NCI-H2171 treated with DMSO at 0.1 percent for 48 hours (cell line): ENCODE results near the gene MTF1.

Experiments used
- DNase-seq: peaks from one replicate; lab custom pipeline; 2025; lab: John Stamatoyannopoulos, UW

MTF1 gene

DNA sequence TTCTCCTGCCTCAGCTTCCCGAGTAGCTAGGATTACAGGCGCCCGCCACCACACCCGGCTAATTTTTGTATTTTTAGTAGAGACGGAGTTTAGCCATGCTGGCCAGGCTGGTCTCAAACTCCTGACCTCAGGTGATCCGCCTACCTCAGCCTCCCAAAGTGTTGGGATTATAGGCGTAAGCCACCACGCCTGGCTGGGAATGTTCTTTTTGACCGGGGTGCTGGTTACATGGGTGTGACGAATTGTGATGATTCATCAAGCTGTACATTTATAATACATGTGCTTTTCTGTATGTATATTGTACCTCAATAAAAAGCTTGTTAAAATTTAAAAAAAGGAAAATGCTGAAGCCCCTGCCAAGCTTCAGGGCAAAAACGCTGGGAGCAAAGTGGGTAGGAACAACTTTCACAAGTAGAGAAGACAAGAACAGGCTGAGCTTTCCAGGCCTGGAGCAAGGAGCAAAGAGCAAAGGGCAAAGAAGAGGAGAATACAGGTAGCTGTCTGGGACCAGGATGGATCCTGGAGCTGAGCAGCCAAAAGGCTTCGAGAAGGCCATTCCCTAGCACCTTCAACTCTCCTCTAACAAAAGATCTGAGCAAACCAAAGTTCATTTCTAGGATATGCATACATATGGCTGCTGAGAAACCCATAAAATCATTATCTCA is 30.9 kb downstream of the MTF1 start:
- no peak for DNase-seq

DNA sequence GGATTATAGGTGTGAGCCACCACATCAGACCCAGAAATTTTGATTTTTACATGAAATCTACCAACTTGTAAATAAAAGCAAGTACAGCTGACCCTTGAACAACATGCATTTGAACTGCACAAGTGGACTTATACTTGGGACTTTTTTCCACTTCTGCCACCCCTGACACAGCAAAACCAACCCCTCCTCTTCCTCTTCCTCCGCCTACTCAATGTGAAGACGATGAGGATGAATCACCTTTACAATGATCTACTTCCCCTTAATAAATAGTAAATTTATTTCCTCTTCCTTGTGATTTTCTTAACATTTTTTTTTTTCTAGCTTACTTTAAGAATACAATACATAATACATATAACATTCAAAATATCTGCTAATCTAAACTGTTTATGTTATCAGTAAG is 33.9 kb downstream of the MTF1 start:
- DNase-seq, result no peak

DNA sequence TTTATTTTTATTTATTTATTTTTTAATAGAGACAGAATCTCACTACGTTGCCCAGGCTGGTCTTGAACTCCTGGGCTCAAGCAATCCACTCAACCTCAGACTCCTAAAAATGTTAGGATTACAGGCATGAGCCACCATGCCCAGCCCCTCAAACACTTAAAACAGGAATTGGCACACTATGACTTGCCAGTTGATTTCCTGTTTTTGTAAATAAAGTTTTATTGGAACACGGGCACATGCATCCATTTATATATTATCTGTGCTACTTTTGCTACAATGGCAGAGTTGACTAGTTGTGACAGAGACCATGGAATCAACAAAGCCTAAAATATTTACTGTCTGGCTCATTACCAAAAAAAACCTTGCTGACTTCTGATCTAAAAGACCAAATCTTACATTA is 35.4 kb downstream of the MTF1 start:
- DNase-seq, result no peak

DNA sequence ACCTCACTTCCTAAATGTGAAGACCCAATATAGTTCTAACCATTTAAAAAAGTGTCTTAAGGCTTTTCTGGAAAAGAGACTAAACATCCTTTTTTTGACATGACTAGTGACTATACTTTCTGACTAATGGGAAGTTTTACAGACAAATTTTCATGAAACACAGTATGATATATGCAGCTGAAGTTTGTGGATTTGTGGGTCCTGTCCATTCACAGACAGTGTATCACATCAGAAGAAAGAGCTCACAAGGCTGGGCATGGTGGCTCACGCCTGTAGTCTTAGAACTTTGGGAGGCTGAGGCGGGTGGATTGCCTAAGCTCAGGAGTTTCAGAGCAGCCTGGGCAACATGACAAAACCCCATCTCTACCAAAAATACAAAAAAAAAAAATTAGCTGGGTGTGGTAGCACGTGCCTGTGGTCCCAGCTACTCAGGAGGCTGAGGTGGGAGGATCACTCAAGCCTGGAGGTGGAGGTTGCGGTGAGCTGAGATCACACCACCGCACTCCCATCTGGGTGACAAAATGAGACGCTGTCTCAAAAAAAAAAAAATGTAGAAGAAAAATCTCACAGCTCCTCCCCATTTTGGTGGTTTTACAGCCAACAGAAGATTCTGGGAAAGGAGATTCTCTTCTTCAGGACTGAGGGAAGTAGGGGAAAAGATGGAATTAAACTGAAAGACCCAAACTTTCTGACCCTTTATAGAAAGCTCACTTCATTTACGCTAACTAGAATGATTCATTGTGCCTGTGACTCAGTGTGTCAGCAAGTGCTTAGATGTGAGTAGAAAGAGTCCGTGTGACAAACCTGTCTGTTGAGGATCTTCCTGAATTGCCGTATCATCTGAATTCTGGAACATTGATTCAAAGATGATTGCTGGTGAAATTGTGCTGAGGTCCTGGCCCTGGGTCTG is 36.2 kb downstream of the MTF1 start:
- no peak for DNase-seq

DNA sequence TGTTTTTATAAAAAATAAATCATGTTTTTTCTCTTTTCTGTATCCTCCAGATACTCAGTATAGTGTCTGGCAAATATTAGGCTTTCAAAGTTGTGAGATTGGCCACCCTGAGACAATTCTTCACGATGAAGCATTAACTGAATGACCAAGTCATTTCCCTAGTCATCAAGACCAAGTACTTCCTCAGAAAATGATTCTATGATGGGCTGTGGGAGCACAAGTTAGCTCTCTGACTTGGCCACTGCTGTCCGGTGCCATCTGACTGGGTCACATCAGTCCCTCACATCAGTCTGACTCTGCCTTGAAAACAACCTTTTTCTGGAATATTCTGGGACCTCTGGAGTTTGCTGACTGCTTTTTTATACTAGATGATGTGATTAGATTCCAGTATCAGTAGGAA is 37.9 kb downstream of the MTF1 start:
- no peak for DNase-seq

DNA sequence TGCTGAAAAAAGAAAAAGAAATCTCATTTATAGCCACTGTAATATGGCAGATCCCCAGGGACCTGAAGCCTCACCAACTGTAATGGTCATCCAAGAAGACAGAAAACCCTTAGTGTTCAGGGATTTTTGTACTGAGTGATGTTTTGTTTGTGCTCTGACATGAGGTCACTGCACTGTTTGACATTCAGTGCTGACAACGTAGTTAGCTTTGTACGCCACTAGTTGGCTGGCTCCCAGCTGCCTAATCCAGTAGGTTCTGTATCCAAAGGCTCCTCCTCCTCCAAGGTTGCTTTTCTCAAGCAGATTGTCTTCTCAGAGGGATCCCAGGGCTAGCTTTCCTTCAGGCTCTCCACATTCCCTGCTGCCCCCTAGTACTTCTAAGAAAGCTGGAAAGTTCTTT is 41.9 kb downstream of the MTF1 start:
- no peak for DNase-seq

DNA sequence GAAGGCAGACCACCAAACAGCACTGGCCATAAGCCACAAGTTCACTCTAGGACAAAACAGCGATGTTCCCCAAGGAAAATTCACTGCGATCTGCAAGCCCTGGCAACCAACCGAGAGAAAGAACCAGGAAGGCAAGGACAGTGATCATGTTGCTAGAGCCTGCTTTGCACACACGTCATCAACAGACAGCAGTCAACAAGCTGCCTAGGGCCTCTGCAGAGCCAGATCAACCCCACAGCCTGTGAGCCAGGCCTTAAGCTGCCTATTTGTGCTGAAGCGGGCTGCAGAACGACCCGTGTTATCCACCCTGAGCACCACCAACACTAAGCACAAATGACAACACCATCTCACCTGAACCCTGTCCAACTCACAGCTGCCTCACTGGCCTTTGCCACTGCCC is 45.1 kb downstream of the MTF1 start:
- no peak for DNase-seq

DNA sequence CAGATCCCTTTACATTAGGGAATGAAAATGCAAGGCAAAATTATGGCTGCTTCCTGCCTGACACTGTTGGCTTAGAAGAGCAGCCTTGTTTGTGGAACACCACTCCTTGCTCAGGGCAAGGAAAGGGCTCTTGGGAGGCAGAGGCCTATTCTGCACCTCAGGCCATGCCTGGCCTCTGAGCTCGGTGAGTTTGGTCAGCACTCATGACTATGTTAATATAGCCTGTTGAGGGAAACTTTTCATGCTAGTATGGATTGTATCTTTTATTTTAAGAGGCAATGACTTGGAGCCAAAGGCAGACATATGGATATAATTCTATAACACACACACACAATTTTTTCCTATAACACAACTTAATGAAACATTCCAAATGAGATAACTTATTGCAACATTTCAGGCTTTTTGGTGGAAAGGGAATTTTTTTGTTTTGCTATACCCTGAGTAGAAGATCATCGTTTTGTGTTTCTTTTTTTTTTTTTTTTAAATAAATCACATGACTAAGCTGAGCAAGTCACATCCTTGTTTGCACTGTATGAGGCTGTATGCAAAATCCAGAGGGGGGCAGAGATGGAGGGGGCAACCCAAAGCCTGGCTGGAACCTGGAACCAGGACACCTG is 45.8 kb downstream of the MTF1 start:
- no peak for DNase-seq

DNA sequence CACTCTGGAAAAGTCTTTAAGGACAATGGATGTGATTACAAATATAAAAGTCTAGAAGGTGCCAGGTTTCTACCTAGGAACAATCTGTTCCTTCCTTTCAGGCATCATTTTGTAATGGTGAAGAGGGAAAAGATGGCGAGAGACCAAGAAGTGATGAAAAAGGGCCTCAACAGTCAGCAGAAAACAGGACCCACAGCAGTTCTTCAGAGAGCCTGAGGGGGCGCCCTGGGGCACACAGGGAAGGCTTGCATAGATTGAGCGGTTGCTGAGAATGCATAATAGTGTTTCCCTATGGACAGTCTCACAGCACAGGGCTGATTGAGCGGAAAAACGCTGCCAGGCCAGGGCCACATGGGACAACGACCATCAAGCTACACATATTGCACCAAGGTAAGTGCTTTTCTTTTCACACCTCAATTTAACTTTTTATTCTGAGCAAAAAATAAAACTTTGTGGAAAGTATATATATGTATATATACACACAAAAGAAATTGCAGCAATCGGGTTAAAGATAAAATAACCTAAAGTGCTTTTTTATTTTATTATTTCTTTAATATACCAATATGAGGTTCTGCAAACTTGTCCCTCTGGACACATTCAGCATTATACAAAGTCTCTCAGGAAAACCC is 48.3 kb downstream of the MTF1 start:
- DNase-seq, result peak; percentile 62

DNA sequence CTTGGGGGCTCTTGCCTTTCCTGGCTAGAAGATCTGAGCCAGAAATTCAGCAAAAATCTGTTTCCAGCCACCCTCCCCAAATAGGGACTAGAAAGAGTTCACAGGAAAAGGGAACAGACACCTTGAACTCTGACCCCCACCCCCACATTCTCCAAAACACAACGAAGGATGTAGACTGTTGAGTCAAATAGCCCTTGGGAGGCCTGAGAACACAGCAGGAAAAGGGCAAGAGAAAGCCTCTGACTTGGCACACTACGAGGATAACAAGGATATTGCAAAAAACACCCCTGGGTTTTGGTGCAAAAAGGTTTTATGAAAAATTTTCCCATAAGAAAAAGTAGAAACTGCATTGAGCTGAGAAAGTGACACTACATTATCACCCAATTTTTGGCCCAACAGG is 49.5 kb downstream of the MTF1 start:
- DNase-seq, result no peak

DNA sequence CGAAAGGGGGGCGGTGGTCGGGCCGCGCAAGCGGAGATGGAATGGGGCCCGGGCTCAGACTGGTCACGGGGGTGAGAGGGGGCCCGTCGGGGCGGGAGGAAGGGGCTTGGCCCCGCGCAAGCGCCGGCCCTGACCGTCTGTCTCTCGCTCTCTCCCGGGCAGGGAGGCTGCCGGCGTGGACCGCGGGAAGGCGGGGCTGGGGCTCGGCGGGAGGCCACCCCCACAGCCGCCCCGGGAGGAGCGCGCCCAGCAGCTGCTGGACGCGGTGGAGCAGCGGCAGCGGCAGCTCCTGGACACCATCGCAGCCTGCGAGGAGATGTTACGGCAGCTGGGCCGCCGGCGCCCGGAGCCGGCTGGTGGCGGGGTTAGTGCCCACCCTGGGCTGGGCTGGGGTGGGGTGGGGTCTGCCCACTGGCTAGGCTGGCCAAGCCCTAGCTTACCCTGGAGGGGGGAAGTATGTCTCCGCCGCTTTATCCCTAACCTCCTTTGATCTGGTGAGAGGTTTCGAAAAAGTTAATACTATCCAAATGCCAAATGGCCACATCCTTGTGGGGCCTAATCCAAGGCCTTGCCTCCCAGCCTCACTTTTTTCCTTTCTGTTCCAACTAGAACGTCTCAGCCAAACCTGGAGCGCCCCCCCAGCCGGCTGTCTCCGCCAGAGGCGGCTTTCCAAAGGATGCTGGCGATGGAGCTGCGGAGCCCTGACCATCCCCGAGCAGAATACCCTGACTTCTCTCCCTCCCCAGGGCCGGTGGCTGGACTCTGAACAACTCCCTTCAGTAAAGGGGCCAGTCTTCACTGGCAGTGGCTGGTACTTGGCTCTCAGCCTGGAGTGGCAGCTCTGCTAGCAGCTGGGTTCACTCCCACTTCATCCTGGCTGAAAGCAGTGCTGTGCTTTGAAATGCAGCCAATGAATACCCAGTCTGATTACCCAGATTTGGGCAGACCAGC is 50.7 kb downstream of the MTF1 start:
- DNase-seq, result peak; percentile 19

DNA sequence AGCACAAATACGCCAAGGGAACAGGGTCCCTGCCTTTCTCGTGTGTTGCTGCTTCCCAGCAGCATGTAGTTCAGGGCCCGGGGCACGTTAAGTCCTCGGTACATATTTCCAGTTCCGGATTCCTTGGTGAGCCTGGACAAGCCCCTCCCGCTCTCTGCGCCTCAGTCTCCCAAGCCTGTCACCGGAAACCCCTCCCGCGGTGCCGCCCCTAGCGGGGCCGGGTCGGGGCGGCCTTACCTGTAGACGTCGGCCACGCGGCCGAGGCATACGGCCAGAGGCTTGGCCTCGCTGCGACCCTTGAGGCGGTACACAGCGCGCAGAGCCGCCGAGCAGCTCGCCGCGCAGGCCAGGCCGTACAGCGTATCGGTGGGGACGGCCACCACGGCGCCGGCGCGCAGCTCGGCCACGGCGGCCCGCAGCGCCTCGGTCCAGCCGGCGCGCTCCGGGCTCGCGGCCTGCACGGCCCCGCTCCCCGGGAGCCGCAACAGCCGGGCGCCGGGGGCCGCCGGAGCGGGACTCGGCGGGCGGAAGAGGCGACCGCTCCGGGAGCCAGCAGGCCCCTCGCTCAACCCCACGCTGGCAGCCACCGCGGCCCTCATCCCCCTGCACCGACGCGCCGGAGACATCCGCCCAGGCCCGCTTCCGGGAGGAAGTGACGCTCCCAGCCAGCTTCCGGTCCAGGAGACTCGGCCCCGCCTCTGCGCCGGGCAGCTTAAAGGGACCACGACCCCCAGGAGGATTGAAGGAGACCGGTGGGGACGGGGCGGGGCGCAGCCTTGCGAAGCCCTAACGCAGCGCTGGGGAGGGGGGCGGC is 51.6 kb downstream of the MTF1 start, which contains the start of the genes C1orf122 and YRDC:
TSS of gene C1orf122 (plus strand) at position 236 of the 814 bp plus-strand sequence. CDS start 615 bp downstream, outside the sequence.
TSS of gene YRDC (minus strand) at position 654 of the 814 bp plus-strand sequence. CDS start at position 626, 28 bp downstream.
- peak; percentile 91 for DNase-seq

DNA sequence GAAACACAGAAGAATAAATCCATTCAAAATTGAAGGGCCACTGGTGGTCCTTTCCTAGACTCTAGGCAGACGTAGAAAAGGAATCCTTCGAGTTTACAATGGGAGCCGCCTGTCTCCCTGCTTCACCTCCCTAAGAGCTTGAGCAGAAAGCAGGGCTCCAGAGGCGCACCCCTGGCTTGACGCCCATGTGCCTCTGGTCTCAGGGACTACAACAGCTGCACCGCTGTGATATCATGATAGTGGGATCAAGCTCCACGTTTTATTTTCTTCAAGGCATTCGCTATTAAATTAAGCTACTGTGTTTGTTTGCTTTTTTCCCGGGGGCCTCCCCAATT is 52.2 kb downstream of the MTF1 start:
- no peak for DNase-seq

DNA sequence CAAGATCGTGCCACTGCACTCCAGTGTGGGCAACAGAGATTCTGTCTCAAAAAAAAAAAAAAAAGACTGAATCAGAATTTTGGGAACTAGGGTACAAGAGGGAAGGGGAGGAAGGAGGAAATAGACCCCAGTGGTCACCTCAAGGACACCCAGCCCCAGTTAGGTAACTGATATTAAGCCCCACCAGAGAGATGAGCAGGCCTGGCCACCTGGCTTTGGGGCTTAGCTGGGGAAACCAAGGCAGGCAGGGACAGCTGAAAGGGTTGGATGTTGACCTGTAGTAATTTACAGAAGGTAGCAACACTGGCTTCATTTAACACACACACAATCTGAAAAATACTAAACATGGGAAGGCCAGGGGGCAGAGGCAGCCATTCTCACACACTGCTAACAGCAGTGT is 57.0 kb downstream of the MTF1 start:
- no peak for DNase-seq

DNA sequence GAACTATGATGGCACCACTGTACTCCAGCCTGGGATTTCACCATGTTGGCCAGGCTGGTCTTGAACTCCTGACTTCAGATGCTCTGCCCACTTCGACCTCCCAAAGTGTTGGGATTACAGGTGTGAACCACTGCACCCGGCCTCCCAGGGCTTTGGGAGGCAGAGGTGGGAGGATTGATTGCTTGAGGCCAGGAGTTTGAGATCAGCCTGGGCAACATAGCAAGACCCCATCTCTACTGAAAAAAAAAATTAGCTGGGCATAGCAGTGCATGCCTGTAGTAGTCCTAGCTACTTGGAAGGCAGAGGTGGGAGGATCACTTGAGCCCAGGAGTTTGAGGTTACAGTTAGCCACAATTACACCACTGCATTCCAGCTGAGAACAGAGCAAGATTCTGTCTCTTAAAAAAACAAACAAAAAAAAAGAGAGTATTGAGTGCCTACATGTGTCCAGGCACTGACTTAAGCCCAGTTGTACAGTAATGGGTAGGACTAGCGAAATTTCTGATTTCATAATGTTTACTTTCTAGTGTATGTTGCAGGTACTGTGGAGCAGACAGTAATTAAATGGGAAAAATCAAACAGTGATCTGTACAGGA is 61.5 kb downstream of the MTF1 start:
- DNase-seq, result no peak

DNA sequence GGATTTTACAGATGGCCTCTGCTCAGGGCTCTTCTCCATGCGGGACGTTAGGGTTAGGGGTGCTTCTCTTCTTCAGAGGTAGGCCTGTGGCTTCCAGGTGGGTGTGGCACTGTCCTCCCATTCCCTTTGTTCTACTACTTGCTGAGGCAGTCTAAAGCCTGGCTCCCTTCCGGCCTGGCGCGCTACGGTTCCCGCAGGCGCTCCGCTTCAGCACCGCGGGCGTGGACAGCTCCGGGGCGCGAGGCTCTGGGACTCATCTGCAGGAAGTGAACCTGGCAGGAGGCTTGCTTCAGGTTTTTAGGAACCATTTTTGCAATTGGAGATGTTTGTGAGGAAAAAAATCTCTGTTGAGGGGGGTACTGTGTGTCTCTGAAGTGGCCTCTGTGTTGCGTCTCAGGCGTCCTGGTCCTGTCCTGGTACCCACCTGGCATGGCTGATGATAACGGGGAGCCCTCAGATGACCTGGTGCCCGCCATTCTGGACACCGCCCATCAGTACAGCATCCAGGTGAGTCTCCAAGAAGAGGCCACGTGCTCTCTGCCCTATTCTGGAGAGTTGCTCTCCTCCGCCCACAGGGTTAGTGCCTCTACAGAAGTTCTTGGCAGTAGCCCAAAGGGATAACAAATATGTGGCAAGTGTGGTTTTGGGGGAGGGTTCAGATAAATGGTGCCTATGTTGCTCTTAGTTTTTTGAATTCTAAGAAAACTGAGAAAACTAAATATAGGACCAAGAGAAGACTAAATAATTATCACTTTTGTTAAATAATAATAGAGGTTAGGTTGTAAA is 63.9 kb downstream of the MTF1 start:
- no peak for DNase-seq

DNA sequence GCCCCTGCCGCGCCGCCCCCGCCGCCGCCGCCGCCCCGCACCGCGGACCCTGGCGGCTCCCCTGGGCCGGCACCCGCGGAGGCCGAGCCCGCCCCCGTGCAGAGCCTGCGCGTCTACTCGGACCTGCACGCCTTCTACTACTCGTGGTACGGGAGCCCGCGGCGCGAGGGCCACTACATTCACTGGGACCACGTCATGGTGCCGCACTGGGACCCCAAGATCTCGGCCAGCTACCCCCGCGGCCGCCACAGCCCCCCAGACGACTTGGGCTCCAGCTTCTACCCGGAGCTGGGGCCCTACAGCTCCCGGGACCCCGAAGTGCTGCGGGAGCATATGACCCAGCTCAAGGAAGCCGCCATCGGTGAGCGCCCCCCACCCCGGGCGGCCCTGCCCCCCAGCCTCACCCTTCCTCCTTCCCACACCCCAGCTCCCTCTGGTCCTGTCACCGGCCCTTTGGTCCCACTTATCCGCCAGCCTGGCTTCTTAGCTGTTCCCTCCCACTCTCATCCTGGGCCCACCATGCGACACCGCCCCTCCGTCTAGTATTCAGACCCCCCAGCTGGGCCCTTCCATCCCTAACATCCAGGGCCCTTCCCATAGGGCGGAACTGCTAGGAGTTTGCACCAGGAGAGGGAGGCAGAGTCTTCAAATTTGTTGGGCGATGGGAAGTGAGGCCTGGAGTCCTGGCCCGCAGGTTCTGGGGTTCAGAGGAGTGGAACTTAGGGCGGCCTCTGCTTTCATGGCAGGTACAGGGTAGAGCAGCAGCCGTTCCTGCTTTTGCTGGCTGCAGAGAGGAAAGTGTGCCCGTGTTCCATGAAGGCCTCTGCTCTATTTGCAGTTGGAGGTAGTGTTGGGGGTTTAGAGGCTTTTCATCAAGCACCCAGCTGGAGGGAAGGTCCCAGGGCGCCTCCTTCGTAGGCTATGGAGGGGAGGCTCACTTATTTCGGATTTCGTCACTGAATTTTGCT is 64.7 kb downstream of the MTF1 start:
- peak; percentile 19 for DNase-seq

DNA sequence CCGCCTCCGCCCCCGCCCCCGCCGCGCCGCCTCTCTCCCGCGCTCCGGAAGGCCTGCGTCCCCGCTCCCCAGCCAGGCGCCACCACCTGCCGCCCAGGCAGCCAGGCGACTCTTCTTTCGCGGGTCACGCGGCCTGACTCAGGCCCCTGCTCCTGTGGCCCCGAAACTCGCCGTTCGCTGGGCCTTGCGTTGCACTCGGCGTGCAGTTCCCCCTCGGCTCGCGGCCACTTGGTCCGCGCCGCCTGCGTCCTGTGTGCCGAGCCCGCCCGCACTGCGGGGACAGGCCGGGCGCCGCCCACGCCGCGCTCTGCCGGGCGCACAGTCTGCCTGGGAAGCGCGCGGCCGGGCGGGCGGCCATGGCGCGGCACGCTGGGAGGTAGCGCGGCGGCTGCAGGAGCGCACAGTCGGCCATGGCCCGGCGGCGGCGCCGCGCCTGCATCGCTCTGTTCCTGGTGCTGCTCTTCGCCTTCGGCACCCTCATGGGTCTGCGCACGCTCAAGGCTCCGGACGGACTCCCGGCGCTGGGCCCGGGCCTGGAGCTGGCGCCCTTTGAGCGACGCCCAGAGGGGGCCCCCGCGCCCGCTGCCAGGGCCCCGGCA is 65.5 kb downstream of the MTF1 start, which contains the start of gene MANEAL:
TSS of gene MANEAL (plus strand) at position 75 of the 599 bp plus-strand sequence. CDS start at position 411, 336 bp downstream.
- peak; percentile 51 for DNase-seq
